Measurements from ENCODE around the gene SEMA4G.

SEMA4G gene

DNA sequence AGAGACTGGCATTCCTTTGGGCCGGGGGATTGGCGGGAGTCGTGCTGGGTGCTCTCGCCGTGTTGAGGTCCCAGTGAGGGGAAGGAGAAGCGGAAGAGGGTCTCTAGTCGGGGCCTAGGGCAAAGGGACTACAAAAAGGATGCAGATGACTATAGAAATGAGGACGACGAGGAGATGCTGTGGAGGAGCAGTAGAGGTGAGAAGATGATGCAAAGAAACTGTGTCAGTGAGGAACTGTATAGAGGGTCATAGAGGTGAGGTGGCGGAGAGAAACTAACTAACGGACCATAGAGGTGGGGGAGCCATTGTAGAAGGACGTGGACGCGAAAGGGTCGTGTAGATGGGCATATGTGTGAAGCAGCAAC is 18.4 kb downstream of the SEMA4G start:
- no peak for DNase-seq (ENCODE audit: low read depth in 2 of 2)

DNA sequence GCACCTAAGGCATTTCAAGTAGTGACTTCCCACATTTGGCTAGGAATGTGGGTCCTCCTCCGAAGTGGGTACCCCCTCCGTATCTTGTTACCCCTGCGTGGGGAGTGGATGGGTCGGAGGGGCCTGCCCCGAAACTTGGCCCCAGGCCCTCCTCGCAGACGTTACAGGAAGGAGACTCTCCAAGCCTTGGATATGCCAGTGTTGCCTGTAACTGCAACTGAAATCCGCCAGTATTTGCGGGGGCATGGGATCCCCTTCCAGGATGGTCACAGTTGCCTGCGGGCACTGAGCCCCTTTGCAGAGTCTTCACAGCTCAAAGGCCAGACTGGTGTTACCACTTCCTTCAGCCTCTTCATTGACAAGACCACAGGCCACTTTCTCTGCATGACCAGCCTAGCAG is 18.9 kb downstream of the SEMA4G start:
- no peak for DNase-seq (ENCODE audit: low read depth in 2 of 2)

DNA sequence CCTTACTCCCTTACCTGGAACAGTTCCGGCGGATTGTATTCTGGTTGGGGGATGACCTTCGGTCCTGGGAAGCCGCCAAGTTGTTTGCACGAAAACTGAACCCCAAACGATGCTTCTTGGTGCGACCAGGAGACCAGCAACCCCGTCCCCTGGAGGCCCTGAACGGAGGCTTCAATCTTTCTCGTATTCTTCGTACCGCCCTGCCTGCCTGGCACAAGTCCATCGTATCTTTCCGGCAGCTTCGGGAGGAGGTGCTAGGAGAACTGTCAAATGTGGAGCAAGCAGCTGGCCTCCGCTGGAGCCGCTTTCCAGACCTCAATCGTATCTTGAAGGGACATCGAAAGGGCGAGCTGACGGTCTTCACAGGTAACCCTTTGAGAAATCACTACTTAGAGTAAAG is 19.8 kb downstream of the SEMA4G start:
- DNase-seq (ENCODE audit: low read depth in 2 of 2), result no peak

DNA sequence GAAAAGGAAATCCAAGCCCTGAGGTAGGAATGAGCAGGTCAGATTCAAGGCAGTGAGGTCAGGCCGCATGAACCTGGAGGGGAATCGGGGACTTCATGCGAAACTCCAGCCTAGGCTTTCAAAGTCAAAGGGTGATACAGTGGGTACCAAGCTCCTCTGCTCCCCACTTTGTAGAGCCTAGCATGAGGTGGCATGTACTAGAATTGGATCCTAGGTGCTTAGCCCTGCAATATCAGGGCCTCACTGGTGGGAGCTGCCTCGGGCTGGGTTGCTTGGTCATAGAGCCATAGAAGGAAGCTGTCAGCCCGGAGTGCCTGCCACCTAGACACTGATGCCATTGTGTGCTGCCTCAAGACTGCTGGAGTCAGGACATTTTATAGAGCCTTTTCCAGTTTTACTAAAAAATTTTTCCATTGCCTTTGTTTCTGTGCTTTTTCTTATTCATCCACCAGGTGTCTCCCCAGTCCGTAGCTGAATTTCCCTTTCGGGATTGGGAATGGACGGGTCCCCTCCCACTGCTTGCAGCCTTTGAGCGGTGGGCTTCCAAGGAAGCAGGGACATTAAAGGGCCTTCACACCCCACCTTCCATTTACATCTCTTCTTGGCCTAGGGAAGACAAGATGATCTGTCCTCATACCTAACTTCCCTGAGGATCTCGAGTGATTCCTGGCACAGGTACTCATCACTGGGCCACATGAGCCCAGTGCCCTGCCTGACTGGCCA is 24.8 kb downstream of the SEMA4G start:
- no peak for DNase-seq (ENCODE audit: low read depth in 2 of 2)

DNA sequence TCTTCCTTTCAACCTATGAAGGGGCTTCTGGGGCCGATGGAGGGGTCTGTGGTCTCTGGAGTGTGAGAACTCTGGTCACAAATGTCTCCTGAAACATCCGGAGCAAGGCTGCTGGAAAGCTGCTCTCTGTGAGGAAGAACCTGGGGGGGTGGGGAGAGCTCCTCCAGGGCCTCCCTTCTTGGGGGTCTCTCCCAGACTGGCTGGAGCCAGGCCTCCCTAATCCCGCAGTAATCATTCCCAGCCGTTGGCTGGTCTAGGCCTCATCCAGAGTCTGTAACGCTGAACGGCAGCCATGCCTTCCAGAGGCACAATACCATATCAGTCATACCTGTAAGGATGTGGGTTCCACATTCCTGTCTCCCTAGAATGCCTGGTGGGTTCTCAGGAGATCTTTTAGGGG is 25.9 kb downstream of the SEMA4G start:
- no peak for DNase-seq (ENCODE audit: low read depth in 2 of 2)

DNA sequence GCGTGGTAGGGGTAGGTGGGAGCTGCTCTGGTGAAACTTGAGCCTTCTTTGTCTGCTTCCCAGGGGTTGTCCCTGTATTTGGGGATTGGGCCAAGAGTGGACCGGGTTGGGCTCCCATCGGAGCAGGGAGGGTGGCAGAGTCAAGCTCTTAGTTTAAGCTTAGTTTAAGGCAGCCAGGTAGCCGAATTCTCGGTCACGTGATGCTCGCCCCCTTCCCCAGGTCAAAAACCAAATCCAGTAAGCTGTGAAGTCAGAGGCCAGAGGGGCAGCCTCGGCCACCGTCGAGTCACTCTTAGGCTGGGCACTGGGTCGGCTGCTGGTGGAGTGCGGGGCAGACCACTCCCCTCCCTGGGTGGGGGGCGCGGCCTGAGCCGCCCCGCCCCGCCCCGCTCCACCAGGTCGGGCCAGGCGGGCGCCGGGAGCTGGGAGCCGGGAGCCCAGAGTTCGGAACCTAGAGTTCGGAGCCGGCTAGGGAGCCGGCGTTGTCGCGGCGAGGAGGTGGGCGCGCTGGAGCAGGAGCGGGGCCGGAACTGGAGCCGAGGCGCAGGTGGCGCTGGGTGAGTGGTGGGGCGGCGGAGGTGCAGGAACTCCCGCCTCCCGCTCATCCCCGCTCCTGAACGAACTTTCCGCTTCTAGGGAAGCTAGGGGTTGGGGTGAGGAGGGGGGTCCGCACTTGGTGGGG is 27.5 kb downstream of the SEMA4G start:
- no peak for DNase-seq (ENCODE audit: low read depth in 2 of 2)

DNA sequence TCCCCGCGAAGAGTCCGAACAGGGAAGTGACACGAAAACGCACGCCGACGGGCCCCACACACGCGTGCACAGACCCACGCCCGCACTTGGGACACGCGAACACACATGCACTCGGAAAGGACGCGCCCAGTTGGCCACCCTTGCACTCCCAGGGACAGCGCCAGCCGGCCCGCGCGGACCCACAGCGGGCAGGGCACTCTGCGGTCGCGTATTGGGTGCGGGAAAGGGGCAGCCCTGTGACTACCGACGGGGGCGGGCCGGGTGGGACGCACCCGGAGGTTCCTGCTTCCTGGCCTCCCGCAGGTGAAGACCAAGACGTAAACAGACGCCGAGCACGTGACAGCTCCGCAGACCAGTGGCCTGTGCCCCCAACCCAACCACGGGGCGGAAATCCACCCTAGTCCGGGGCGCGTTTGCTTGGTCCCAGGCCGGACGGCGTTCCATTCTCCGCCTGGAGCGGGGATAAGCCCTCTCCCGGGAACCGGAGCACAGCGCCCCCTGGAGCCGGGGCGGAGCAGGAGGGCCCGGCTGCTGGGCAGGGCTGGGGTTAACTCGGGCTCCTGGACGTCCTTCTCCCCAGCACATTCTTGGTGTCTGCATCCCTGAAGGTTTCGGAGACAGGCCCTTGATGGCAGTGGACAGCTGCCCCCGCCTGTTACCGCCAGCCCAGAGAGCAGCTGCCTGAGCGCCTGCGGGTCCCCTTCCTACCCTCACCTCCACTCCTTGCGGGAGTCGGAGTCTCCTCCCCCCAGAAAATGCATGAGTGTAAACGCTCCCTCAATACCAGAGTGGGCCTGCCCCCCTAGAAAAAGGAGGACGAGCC is 28.3 kb downstream of the SEMA4G start:
- DNase-seq (ENCODE audit: low read depth in 2 of 2), result no peak

DNA sequence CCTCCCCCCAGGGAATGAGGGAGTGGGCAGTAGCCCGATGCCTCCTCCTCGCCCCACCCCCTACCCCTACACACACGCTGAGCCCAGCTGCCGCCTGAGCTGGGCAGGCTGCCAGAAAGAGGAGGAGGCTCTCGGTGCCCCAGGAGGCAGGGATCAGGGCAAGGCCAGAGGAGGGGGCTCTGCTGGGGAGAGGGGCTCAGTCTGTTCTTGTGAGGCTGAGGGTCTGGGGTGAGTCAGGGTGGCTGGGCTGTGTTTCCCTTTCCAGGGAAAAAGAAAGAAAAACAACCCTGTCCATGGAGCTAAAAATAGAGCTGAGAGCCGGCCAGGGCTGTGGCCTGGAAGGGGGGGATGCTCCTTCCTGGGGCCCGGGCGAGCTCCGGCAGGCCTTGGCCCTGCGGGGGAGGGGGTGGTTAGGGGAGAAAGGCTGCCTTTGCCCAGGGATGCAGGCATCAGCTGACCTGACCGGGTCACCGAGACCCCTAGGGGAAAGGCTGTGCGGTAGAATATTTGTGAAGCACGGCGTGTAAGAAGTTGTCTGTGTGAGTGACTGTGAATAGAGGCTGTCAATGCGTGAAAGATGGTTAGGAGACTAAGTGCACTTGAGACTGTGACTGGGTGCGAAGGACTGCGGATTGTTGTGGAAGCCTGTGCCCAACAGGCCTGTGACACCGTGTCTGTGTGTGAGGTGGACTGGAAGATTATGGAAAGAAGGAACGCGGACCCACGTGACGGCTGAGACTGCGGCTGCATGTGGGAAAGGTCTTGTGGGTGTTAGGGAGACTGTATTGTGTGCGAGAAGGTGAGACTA is 29.1 kb downstream of the SEMA4G start:
- DNase-seq (ENCODE audit: low read depth in 2 of 2), result no peak

DNA sequence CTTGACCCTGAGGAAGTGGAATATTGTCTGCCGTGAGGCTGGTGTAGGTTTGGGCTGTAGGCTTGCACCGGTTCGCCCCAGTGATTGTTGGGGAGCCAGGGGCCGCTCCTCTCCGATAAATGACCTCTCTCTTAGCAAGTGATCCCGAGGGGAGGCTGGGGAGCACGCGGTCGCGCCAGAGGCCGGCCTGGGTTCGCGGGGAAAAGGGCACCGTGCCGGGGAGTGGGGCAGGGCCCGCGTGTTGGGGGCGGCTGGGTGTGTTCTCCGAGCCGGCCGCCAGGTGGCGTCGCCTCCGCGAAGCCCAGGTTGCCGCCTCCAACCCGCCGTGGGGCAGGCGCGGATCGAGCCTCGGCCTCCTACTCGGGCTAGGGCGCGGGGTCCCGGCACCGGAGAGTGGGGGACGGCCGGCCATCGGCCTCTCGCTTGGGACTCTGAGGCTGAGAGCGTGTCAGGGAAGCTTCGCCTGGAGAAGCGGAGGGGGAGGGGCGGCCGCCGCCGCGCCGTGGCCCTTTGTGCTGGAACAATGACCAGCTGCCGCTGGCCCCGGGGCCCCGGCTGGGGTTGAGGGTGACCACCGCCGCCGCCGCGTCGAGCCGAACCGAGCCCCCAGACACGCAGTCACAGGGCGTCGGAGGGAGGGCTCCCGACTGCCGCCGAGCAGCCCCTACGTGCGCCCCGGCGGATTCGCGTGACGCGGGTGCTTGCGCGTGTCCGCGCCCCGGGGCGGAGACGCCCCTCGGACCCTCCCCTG is 29.9 kb downstream of the SEMA4G start:
- no peak for DNase-seq (ENCODE audit: low read depth in 2 of 2)

DNA sequence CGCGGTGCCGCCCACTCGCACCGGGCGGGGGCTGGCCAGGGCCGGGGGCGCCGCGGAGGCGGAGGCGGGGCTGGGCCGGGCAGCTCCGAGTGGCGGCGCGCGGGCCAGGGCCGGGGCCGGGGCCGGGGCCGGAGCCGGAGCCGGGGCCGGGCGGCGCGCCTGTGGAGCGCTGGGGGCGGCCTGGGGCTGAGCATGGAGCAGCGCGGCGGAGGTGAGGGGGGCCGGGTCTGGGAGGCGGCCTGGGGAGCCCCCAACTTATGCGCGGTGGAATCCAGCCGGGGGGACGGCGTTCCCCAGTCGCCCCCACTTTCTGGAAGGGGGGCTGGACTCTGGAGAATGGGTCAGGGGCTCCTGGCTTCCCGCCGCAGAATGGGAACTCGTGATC is 30.4 kb downstream of the SEMA4G start, which contains the start of gene LZTS2:
Gene LZTS2 (plus strand): TSS at position 67 of the 385 bp plus-strand sequence. CDS start 2,731 bp downstream, outside the sequence.
- DNase-seq (ENCODE audit: low read depth in 2 of 2), result no peak

DNA sequence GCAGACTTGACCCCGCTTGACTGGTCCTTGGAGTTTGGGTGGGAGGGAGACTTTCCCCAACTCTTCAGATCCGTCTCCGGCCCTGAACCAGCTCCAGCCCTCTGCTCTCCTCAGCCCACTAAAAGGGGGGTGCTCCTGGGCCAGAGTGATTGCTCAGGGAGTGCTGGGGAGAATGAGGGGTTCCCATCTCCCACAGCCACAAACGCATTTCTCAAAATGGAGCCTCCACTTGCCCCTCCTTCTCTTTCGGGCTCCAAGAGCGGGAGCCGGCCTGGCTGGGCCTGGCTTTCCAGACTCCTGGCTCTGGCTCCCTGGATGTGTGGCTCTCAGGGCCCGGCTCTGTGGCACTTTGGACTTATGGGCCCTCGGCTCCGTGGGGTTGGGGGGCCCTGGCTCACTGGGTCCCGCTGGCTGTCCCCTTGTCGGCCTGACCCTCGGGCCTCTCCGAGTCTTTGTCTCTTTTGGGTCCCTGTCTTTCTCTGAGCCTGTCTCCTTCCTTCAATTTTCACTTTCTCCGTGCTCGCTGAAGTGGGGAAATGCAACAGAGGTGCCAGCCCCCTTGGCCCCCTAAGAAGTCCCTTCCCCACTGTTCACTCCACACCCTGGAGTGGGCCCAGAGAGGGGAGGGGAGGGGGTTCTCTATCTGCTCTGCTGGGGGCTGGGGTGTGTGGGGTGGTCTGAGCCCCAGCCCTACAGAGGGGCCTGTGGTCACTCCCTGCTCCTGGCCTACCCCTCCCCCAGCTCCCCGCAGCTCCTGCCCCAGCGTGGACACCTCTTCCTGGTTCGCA is 31.0 kb downstream of the SEMA4G start:
- DNase-seq (ENCODE audit: low read depth in 2 of 2), result no peak

DNA sequence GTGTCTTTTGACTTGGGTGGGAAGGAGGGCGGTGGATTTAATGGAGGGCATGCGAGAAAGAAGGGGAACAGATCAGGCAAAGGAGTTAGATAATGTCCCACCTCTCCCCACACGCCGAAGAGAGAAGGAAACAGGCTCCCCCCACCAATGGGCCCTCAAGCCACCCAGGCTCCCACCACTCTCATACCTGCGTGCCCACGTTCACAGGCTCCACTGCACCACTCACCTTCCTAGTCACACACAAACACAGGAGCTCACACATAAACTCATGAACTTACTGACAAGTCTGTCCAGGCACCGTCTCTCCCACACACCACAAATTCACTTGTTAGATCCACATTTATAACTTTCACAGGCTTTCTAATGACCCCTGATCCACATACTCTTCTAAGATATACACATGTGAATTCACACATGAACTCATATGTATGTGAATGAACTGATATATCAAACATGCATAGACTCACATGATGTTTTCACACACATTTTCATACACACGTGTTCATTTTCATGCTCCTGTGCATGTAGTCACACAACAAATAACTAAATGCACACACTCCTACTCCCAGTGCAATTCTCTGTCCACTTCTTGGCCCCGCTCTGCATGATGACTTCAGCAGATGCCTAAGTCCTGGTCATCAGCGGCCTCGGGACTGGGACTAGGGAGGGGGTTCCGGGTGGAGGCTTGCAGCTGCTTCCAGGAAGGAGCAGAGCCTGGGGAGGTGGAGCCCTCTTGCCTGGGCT is 31.8 kb downstream of the SEMA4G start:
- DNase-seq (ENCODE audit: low read depth in 2 of 2), result no peak

DNA sequence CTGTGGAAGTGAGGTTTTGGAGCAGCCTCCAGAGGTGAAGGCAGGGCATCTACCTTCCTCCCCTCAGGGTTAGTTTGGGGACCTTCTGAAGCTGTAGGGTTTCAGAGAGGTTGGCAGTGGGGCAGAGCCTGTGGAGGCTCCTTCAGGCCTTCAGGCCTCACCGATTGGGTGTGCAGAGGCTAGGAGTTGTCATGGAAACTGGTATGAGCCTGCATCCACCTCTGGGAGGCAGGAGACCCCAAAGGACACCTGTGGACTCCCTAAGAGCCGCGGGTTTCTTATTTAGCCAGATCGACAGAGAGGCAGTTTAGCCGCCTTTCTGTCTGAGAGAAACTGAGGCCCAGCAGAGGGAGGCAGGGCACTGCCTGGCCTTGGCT is 32.3 kb downstream of the SEMA4G start:
- DNase-seq (ENCODE audit: low read depth in 2 of 2), result no peak

DNA sequence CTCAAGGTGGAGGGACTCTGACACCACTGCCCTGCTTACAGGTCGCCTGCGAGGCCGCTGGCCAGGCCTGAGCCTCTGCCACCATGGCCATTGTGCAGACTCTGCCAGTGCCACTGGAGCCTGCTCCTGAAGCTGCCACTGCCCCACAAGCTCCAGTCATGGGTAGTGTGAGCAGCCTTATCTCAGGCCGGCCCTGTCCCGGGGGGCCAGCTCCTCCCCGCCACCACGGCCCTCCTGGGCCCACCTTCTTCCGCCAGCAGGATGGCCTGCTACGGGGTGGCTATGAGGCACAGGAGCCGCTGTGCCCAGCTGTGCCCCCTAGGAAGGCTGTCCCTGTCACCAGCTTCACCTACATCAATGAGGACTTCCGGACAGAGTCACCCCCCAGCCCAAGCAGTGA is 33.2 kb downstream of the SEMA4G start:
- no peak for DNase-seq (ENCODE audit: low read depth in 2 of 2)

DNA sequence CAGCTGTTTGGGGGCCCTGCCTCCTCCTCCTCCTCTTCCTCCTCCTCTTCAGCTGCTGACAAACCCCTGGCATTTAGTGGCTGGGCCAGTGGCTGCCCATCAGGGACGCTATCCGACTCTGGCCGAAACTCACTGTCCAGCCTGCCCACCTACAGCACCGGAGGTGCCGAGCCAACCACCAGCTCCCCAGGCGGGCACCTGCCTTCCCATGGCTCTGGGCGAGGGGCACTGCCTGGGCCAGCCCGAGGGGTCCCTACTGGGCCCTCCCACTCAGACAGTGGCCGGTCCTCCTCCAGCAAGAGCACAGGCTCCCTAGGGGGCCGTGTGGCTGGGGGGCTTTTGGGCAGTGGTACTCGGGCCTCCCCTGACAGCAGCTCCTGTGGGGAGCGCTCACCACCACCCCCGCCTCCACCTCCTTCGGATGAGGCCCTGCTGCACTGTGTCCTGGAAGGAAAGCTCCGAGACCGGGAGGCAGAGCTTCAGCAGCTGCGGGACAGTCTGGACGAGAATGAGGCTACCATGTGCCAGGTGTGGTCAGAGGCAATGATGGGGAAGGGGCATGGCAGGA is 34.4 kb downstream of the SEMA4G start:
- DNase-seq (ENCODE audit: low read depth in 2 of 2), result no peak

DNA sequence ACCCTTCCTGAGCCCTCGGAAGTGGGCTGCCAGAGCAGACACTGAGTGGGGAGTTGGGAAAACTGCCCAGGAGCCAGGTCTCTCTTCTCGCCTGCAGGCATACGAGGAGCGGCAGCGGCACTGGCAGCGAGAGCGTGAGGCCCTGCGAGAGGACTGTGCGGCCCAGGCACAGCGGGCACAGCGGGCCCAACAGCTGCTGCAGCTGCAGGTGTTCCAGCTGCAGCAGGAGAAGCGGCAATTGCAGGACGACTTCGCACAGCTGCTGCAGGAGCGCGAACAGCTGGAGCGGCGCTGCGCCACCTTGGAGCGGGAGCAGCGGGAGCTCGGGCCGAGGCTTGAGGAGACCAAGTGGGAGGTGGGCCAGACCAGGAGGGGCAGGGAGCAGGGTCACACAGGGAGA is 36.1 kb downstream of the SEMA4G start:
- no peak for DNase-seq (ENCODE audit: low read depth in 2 of 2)

DNA sequence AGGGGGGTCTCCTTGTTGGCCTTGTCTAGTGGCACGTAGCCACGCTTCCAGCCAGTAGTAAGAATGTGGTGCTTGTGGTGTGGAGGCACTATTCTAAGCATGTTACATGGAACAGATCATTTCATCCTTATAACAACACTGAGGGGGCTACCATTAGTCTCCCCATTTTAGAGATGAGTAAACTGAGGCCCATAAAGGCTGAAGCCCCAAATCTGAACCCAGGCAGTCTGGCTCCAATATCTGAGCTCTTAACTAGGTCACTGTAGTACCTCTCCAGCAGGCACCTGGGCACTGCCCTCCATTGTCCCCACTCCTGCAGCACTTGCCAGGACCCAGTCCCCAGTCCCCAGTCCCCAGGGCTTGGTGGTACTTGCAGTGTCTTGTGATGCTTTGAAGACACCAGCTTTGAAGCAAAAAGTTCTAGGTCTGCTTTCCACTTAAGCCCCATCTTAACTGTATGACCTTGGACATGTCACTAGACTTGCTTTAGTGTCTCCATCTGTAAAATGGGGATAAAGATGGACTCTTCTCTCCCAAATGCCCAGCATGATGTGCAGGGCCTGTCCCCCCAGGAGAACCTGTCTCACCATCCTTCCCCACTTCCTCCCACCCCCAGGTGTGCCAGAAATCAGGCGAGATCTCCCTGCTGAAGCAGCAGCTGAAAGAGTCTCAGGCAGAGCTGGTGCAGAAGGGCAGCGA is 36.7 kb downstream of the SEMA4G start:
- DNase-seq (ENCODE audit: low read depth in 2 of 2), result no peak

DNA sequence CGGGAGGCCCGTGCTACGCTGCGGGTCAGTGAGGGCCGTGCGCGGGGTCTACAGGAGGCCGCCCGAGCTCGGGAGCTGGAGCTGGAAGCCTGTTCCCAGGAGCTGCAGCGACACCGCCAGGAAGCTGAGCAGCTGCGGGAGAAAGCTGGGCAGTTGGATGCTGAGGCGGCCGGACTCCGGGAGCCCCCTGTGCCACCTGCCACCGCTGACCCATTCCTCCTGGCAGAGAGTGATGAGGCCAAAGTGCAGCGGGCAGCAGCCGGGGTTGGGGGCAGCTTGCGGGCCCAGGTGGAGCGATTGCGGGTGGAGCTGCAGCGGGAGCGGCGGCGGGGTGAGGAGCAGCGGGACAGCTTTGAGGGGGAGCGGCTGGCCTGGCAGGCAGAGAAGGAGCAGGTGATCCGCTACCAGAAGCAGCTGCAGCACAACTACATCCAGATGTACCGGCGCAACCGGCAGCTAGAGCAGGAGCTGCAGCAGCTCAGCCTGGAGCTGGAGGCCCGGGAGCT is 37.3 kb downstream of the SEMA4G start:
- no peak for DNase-seq (ENCODE audit: low read depth in 2 of 2)

Measured in fibroblast of skin of left quadriceps (primary cell).